Measurements from ENCODE around the gene ABCC3. TPM values are rescaled to one million over a fixed set of nuclear protein-coding genes. Genes with fewer than 3 reads are reported as not detected.
"Not testable (repeated sequence)": the region's sequence is repeated elsewhere in the genome, so short reads cannot be mapped to it uniquely, and the experiment has no call there.

The ABCC3 gene
- polyA plus RNA-seq, 4 donors = 0.63 to 12.2 (median 7.8) TPM

- no peak for DNase-seq (ENCODE audit: low read depth in 4 of 4, low spot score in 3 of 4)
Observed at GRCh38 chr17:50697062-50697461, 62.4 kb downstream of the ABCC3 start.

DNA sequence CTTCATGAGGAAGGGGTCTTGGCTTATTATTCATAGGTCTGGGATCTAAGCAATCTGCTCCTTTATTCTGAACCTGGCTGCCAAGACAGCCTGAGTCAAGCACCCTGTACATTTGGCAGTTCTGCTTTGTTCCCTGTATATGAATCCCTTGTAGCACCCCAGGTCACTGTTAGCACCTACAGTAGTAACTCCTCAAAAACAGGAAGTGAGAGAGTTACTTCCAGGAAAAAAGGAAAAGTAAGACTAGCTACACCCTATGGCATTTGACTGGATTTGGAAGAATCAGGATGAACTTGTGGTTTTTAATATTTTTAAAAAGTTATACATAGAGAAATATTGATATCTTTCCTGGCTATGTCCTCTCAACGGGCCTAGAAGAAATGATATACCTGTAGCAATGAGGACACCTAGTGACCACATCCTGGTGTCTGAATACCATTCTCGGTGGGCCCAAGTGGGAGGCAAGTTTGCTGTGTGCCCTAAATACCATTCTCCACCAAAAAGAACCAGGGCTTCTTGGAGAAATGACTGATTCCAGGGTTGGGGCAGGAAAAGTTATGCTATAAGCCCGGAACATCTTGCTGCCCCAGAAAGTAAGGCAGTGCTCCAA, 63.1 kb downstream of the ABCC3 start:
- no peak for DNase-seq (ENCODE audit: low read depth in 4 of 4, low spot score in 3 of 4)

GRCh38 chr17:50699410-50699809, 64.7 kb downstream of the ABCC3 start:
- no peak for DNase-seq (ENCODE audit: low read depth in 4 of 4, low spot score in 3 of 4)

- DNase-seq (ENCODE audit: low read depth in 4 of 4, low spot score in 3 of 4) = no peak
Observed at GRCh38 chr17:50703162-50703561, 68.5 kb downstream of the ABCC3 start.

DNA sequence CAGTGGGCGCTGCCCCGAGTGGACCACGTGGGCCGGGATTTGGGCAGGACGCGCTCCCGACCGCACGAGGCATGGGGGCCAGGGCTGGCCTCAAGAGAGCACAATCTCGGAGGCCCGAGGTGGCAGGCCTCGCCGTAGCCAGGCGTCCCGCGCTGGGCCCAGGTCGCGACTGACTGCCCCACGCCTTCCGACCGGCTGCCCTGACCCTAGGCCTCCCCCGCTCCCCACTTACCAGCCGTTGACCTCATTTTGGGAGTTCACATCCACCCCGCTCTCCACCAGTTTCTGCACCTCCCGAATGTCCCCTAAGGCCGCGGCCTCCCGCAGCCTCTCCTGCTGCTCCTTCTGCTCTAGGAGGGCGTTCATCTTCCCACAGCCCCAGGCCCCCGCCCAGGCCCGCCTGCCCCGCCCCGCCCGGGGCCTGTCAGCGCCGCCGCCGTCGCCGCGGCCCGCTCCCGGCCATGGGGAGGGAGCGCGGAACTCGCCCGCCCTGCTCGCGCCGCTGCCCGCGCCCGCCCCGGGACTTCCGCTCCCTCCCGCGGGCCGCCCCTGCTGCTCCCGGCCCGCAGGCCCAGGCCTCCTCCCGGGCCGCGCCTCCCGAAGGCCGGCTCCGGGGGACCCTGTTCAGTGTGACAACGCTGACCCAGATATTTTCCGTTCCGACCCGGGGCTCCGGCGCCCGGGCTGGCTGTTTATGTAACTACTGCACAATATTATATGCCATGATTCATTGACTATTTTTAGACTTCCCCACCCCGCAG, 72.8 kb downstream of the ABCC3 start, which contains the start of gene ANKRD40:
Gene ANKRD40, minus strand, starts transcription at position 626 of the 761 bp plus-strand sequence. Its CDS starts 260 bp downstream, at position 366.
- DNase-seq (ENCODE audit: low read depth in 4 of 4, low spot score in 3 of 4) = peak in 3 of 4 donors; percentile 77 to 80 (median 78)

- no peak for DNase-seq (ENCODE audit: low read depth in 4 of 4, low spot score in 3 of 4)
Observed at GRCh38 chr17:50708050-50709000, 73.6 kb downstream of the ABCC3 start.

DNA sequence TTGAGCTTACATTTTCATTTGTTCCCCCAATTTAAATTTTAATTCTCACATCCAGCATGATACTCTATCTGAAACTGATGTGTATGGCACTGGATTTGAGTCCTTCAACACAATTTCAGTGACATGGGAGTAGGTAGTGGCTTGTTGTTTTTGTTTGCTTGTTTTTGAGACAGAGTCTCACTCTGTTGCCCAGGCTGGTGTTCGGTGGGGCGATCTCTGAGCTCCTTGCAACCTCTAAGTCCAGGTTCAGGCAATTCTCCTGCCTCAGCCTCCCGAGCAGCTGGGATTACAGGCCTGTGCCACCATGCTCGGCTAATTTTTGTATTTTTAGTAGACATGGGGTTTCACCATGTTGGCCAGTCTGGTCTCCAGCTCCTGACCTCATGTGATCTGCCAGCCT, 74.4 kb downstream of the ABCC3 start:
- DNase-seq (ENCODE audit: low read depth in 4 of 4, low spot score in 3 of 4) = not testable (repeated sequence)

- no peak for DNase-seq (ENCODE audit: low read depth in 4 of 4, low spot score in 3 of 4)
Observed at GRCh38 chr17:50710025-50710424, 75.3 kb downstream of the ABCC3 start.

DNA sequence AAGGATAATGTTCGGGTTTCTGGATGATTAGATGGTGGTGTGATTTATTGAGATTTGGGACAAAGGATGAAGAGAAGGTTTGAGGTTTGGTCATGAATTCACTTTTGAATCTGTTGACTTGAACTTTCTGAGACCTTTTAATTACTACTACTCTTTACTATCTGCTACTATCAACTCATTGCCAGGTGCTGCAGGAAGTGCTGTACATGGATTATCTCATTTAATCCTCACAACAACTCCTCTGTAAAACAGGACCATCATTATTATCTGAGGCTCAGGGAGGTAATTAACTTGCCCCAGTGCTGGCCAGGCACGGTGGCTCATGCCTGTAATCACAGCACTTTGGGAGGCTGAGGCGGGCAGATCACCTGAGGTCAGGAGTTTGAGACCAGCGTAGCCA, 76.0 kb downstream of the ABCC3 start:
- DNase-seq (ENCODE audit: low read depth in 4 of 4, low spot score in 3 of 4) = no peak

GRCh38 chr17:50712641-50713040, 78.0 kb downstream of the ABCC3 start:
- DNase-seq (ENCODE audit: low read depth in 4 of 4, low spot score in 3 of 4) = no peak

- no peak for DNase-seq (ENCODE audit: low read depth in 4 of 4, low spot score in 3 of 4)
Observed at GRCh38 chr17:50715471-50715870, 80.8 kb downstream of the ABCC3 start.

GRCh38 chr17:50719144-50719923, 84.7 kb downstream of the ABCC3 start, which contains the start of gene LUC7L3:
TSS of gene LUC7L3 (plus strand) at chr17:50719603. CDS start at chr17:50719733, 130 bp downstream.
- DNase-seq (ENCODE audit: low read depth in 4 of 4, low spot score in 3 of 4) = peak; percentile 89 to 93 (median 90)

DNA sequence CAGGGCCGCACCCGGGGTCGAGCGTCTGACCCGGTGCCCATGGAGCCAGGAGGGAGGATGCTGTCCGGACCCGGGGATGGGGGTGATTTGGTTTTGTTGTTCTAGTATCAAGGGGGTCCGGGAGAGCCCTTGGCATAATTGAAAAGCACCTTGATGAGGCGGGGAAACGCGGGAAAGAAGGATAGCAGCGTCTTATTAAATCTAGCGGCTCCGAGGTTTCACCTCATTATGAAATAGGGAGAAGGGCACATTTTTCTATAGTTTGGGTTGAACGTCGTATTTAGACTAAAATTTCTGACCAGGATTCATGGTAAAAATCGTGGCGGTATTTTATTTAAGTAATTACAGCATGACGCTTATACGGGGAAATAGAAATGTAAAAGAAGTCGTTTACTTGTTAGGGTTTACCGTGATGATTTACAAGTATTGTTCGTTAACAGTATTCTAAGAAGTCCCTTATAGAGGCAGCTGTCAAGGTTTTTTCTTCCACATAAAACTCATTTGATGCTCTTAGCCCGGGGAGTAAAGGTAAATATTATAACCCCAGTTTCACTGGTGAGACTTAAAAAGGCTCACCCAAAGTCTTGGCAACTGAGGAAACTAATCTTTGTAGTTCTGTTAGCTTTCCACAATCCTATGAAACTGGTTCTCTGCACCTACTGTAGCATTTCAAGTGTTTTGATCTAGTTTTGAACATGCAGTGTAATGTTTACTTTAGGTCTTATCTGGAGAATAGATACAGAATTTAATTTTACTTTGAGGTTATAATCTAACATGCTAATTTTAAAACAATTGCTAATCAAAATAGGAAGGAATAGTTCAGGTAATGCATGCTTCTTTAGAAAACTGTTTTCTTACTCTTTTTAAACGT, 85.5 kb downstream of the ABCC3 start:
- DNase-seq (ENCODE audit: low read depth in 4 of 4, low spot score in 3 of 4) = no peak

GRCh38 chr17:50721194-50722010, 86.7 kb downstream of the ABCC3 start:
- DNase-seq (ENCODE audit: low read depth in 4 of 4, low spot score in 3 of 4) = no peak

- DNase-seq (ENCODE audit: low read depth in 4 of 4, low spot score in 3 of 4) = no peak
Observed at GRCh38 chr17:50722746-50723145, 88.1 kb downstream of the ABCC3 start.

DNA sequence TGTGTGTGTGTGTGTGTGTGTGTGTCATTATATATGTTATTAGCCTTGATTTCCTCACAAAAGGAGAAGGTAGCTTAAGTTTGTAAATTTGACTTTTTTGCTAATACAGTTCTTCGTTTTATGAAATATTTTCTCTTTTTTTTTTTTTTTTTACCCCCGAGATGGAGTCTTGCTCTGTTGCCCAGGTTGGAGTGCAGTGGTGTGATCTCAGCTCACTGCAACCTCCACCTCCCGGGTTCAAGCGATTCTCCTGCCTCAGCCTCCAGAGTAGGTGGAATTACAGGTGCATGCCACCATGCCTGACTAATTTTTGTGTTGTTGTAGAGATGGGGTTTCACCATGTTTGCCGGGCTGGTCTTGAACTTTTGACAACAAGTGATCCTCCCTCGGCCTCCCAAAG, 89.9 kb downstream of the ABCC3 start:
- DNase-seq (ENCODE audit: low read depth in 4 of 4, low spot score in 3 of 4) = not testable (repeated sequence)

DNA sequence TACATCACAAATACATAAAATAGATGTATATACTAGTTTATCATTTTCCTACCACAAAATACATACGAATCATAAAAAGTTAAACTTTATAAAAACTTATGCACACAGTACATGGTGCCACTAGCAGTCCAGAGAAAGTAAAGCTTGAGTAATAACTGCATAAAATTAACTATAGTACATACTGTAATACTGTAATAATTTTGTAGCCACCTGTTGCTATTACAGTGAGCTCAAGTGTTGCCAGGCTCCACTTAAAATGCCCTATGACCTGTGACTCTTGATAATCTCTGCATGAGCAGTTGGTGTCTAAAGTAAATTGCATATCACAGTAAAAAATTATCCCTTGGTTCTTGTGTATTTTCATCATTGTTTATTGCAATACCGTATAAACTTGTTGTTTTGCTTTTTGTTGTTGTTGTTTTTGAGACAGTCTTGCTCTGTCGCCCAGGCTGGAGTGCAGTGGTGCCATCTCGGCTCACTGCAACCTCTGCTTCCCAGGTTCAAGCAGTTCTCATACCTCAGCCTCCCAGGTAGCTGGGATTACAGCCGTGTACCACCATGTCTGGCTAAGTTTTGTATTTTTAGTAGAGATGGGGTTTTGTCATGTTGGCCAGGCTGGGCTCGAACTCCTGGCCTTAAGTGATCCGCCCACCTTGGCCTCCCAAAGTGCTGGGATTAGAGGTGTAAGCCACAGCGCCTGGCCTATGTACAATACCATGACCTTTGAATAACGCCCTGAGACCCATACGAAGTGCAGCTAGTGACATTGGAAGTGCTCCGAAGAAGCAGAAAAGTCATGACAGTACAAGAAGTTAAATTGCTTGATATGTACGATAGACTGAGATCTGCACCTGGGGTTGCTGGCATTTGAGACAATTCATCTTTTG, 91.3 kb downstream of the ABCC3 start:
- no peak for DNase-seq (ENCODE audit: low read depth in 4 of 4, low spot score in 3 of 4)
